NCI-H69 (cell line): Measurements from ENCODE around the gene WBP2.

Experiments used
- DNase-seq: peaks from one replicate; lab custom pipeline; 2025; lab: John Stamatoyannopoulos, UW

Gene WBP2

DNA sequence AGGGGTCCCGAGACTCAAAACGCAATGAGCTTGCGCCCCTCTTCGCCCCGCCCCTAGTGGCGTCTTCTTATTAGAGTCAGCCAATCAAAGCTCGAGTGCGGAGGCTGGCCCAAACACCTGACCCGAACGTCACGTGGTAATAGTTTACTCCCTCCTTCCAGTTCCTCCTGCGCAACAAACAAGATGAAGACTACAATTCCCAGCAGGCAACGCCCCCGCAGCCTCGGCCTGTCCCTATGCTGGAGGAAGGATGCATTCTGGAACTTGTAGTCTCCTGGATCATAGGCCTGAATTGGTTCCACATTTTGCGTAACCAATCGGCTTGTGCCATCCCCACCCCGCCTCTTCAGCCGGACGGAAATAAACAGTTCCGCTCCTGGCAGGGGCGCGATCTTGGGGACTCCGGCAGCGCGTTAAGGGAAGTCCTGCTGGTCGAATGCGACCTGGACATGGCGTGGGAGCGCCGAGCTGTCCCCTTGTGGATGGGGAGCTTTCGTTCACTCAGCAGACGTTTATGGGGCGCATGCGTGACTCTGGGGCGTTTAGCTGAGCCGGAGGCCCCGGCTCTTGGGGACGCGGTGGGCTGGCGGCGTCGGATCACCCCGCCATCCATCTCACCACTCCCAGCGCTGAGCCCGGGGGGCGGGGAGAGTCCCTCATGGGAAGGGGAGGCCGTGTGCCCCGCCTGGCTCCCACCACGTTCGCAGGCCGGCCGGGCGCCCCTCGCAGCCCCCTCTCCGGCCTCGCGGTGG is at the start of gene WBP2:
Gene WBP2 (minus strand): TSS at position 26 of the 752 bp plus-strand sequence. CDS start 38 bp downstream, outside the sequence.
- DNase-seq, result peak; percentile 100

DNA sequence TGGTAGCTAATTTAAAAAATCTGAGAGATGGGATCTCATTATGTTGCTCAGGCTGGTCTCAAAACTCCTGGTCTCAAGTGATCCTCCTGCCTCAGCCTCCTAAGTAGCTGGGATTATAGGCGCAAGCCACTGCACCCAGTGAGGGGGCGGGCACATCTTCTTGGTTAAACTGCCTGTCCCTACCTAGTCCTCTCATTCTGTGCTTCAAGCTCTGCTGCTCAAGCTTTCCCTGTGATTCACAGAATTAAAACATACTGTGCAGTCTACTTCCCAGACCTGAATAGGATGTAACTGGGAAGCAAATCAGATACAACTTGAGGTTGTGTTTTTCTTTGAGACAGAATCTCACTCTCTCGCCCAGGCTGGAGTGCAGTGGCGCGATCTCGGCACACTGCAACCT is 47.3 kb upstream of the WBP2 start:
- DNase-seq, result no peak

DNA sequence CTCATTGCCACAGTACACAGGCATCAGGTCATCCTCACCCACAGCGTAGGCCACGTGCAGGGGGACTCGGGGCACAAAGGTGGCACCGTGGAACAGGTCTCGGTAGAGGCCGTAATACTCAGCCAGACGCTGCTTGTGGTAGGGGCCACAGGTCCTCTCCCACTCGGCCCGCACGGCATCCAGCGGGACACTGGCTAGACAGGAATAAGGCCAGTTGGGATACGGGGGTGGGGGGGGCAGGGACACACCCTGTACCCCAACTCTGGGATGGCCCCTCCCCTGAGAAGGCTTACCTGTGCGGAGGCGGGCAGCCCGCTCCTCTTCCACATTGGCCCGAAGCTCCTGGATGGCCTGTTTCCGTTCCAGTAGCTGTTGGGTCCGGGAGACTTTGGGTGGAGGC is 46.6 kb upstream of the WBP2 start:
- no peak for DNase-seq

DNA sequence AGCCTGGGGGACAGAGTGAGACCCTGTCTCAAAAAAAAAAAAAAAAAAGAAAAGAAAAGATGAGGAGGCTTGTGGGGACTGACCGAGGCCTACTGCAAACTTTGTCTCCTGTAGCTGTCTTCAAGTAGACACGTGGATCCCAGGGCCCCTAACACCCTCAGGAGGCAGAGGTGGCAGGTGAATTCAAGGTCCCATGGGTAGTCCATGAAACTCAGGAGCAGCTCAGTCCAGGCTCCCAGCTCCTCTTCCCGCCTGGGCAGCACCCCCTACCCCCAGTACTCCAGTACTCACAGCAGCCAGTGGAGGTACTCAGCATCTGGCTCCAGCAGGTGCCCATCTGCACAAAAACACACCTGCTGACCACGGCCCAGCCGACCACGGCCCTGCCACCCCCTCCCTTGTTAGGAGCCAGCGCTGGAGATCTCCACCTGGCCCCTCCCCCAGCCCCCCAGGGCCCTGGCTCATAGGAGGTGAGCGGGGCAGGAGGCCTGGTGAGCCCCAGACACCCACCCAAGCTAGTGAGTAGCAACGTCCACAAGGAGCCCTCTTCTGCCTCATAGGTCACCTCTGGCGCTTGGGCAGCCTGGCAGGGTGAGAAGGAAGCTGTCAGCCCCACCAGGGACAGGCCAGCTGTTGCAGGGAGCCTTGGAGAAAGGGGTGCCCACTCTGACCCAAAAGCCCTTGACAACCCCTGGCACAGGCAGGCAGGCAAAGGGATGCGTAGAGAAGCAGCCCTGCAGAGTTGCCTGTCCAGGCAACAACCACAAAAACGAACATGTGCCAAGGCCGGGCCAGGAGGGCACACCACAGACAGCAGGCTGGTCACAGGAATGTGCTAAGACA is 45.8 kb upstream of the WBP2 start:
- DNase-seq, result no peak

DNA sequence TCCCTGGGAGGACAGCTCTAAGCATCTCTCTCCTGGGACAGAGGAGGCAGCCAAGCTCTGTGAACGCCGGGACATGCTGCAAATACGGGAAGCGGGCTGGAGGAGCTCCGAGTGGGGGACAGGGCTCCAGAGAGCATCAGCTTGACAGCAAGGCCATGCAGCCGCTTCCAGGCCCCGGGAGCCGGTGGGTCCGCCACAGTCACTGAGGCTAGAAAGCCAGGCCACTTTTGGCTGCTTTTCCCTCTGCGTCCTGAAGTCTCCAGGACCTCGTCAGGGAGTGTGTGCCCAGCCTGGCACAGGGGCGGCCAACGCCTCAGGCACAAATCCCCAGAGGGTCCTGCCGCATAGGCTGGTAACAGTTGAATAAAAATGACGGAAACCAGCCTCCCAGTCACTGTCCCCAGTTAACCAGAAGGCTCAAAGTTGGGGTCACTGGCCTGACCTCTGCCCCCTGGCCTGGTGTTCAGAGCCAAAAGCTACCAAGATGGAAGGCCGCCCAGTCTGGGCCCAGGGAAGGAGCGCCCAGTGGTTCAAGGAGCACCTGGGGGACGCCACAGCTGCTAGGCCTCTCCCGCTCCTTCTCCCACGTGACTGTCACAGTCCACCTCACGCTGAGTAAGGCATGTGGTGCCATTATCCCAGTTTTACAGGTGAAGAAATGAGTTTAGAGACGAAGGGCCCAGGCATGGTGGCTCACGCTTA is 44.8 kb upstream of the WBP2 start:
- DNase-seq, result no peak

DNA sequence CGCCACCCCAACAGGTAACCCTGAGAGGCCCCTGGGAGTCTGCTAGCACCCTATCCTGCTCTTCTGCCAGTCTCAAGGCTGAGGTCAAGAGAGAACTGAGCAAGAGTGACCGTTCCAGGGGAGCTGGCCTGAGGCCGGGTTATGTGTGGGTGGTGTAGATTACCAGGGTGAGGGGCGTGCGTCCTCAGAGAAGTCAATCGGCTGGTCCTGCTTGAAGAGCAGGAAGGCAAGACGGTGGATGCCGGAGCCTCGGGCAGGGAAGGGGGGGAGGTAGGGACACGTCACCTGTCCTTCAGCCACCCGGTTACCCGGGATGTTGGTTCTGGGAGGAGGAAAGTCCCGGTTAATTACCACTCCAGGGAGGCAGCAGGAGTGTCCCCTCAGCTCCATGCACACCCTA is 44.2 kb upstream of the WBP2 start:
- DNase-seq, result no peak

DNA sequence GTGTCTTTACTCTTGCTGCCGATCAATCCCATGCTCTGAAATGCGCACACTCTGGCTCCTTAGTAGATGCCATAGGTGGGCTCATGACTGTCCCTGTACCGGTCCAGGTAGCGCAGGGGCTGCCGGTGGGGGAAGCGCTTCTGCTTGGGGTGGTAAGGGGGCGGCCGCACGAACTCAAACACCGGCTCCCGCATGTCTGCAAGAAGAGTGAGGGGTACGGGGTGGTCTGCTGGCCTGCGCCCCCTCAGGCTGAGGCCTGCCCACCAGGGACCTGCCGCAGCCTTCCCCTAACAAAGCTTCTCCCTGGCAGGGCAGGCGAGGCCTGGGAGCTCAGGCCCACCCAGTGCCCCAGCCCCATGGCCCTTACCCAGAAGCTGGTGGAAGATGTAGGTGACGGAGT is 43.7 kb upstream of the WBP2 start:
- DNase-seq, result no peak

DNA sequence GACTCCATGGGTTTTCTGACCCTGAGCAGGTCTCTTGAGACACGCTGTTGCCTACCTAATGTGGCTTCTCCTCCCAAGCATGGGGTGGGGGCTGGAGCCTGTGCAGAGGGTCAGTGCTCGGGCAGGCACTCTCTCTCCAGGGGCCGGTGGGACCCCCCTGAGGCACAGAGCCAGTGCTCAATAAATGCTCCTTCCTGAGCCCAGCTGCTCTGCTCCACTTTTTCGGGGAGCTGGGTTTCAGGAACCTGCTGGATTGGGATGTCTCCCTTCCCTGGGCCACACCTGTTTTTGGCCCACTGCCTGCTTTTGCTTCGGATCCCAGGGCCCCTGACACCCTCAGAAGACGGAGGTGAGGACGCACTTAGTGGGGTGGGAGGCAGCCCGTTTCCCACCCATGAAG is 42.9 kb upstream of the WBP2 start:
- DNase-seq, result no peak

DNA sequence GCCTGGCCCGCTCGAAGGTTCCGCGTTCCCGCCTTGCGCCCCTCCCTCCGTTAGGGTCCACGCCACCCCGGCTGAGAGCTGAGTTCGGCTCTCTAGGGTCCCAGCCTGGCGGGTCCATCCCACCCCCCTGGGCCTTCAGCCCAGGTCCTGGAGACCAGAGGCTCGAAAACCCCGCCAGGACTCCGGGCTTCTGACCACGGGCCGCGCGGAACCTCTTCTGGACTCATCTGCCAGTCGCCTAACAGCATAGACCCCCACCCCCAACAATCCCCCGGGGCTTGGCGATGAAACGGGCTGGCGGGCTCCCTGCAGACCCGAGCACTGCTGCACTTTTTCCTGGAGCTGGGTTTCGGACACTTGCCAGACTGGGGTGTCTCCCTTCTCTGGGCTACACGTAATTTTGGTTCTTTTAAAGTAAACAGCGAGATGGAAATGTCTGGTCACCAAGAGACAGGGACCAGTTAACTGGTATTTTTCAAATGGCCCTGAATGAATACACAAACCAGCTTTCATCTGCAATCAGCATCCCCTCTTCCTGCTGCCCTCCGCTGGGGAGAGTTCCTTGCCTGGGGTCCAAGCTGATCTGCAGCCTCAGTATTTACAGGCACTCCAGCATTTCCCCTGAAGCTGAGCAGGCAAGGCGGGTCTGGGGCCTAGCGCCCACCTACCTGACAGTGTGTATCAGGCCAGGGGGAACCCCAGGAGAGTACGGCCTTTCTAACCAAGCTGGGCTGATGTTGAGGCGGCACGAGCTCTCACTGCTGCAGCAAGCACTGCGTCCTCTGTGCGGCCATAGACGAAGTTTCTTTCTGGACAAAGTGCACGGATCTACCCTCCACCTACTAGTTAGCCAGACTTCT is 42.3 kb upstream of the WBP2 start:
- DNase-seq, result no peak

DNA sequence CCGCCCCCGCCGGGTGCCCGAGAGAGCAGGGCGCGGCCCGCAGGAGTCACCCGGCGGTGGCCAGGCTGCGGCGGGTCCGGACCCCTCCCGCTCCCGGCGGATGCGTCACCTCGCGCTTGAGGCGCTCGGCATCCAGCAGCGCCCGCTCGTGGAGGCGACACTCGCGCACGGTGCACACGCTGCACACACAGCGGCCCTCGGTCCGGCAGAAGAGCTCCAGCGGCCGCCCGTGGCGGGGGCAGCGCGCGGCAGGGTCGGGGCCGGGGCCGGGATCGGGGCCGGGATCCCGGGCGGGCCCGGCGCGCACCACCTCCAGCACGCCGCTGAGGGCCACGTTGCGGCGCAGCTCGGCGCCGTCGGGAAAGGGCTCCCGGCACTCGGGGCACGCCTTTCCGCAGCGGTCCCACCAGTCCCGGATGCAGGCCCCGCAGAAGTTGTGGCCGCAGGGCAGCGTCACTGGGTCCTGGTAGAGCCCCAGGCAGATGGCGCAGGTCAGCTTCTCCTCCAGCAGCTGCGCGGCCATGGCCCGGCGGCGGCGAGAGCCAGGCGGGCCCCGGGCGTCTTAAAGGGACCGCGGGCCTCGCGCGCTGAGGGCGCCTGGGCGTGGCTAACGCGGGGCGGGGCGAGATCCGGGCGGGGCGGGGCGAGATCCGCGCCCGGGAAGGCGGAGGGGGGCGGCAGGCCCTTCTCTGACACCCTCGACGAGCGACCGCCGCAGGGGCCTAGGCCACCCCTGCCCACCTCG is 41.5 kb upstream of the WBP2 start, which contains the start of gene TRIM65:
Gene TRIM65 (minus strand): TSS at position 537 of the 745 bp plus-strand sequence. CDS start 14 bp downstream, at position 523.
- DNase-seq, result peak; percentile 91

DNA sequence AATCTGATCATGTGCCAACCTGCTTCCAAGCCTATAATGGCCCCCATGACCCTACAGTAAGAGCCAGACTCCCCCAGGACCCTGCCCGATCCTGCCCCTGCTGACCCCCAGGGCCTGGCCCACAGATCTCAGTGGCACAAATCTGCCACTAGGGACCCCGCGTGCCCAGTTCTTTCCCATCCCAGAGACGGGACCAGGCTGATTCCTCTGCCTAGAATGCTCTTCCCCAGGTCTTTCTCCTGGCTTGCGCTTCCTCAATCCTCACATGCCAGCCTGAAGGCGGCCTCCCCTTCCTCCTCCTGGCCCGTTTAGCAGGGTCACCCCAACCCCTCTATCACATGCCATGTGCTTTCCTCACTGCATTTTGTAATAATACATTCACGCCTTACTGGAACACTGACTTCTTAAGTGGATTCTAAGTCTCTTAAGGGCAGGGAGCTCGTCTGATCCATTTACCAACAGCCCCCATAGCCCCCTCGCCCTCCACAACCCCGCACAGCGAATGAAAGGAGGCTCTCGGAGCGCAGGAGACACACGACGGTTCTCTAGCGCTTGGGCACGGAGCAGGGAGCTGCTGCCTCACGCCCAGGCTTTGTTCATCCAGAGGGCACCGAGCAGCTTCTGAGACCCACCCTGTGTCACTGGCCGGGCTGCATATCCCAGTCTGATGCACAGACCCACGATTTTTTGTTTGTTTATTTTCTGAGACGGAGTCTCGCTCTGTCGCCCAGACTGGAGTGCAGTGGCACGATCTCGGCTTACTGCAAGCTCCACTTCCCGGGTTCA is 40.4 kb upstream of the WBP2 start:
- DNase-seq, result peak; percentile 52

DNA sequence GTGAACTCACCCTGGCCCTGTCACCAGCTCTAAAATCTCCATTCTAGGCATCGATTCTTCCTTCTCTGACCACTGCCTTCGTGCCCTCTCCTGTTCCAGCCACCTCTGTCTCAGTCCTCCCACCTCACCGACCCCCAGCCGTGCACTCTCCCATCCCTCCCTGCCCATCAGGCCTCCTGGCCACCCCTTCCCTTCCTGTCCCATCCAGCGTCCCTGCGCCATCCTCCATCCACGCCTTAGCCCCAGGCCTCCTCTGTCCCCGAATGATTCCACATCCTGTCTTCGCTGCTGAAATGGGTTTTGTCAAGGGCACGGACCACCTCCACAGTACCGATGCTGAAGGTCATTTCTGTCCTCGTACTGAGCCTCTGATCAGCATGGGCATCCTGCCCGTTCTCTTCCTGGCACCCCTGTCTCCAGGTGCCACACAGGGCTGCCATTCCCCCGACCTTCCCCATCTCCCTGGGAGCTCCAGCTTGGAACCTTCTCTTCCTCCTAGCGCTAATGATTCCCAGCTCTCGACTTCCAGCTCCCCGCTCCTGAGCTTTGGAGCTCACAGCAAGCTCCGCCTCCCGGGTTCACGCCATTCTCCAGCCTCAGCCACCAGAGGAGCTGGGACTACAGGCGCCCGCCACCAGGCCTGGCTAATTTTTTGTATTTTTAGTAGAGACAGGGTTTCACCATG is 39.1 kb upstream of the WBP2 start:
- DNase-seq, result no peak

DNA sequence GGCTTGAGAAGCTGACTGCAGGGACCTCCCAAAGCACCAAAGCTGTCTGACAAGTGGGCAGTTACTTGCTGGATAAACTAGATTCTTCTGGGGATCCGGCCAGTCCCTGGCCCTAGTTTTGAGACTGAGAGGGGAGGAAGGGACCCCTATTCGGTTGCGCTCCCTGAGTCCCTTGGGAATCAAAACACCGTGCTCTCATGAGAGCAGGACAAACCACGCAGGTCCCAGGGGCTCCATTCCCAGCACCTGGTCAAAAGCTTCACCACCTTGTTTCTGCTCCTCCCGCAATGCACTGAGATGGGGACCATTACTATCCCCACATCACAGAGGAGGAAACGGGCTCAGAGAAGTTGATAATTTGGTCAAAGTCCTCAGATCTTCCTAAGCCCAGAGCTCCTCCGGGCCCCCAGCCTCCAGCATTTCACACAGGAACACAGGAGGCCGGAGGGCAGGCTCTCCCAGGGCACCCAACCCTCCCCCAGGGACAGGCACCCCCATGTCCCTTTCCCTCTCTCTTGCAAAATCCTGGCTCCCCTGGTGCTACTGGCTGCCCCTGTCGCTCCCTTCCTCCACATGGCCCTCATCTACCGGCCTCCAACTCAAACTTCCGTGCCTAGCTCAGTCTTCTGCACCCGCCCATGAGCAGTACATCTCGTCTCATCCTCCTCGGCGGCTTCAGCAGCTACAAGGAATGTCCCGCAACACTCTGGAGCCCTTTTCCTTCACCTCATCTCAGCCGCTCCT is 38.3 kb upstream of the WBP2 start:
- DNase-seq, result no peak

DNA sequence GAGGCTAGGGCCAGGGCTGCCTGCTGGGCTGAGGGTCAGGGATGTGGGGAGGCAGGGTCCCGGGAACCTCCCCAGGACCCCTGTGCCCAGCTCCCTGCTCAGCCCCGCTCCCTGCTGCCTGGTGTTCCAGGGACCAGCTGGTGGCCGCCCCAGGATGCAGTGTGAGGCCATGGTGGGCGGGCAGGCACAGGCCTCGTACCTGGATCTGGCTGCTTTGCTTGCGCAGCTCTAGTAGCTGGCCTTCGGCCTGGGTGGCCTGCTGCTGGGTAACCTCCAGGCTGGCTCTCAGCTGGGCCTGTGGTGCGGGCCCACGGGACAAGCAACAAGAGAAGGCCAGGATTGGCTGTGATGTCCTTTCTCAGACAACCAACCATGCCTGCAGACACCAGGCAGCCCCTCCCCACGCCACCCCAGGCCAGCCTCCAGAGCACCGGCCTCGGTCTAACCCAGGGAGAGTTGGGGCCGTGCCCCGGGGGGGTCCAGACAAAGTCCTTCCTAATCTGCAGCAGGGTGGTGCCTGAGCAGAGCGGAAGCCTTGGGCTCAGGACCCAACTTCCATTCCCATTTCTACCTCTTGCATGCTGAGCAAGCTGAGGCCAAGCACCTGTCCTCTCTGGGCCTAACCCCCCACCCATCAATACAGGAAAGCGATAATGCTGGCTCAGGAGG is 37.6 kb upstream of the WBP2 start:
- DNase-seq, result no peak

DNA sequence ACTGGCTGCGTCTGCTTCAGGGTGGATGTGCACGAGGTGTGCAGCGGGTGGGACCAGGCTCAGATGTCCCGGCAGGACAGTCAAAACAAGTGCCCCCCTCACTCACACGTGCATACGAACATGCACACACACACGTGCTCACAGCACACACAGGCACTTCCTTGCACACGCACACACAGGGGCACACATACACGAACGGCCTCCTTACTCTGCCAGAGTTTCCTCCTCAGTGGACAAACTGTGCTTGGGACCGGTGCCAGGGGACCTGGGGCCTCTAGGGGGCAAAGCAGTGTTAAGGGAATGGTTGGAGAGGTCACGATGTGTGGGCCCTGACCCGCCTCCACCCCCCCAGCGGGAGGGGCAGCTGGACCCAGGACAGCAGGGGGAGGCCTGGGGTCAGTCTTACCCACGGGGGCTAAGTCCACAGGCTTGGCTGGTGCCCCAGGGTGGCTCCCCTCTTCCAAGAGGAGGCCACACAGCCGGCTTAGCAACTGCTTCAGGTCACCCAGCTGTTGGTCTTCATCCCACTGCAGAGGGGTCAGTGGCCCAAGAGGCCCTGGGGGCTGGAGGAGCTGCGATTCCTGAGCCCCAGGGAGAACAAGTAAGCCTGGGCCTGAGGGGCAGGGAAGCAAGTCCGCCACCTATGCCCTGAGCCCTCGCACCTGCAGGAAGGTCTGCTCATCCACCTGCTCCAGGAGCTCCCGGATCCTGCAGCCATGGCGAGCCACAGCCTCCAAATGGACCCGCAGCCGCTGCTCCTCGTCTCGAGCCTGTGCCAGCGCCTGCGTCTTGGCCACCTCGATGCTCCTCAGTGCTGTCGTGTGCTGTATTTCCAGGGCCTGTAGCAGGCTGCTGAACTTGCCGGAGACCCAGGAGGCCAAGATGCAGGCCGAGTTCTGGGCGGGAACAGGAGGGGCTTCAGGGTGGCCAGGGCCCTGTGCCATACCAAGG is 36.7 kb upstream of the WBP2 start:
- no peak for DNase-seq

DNA sequence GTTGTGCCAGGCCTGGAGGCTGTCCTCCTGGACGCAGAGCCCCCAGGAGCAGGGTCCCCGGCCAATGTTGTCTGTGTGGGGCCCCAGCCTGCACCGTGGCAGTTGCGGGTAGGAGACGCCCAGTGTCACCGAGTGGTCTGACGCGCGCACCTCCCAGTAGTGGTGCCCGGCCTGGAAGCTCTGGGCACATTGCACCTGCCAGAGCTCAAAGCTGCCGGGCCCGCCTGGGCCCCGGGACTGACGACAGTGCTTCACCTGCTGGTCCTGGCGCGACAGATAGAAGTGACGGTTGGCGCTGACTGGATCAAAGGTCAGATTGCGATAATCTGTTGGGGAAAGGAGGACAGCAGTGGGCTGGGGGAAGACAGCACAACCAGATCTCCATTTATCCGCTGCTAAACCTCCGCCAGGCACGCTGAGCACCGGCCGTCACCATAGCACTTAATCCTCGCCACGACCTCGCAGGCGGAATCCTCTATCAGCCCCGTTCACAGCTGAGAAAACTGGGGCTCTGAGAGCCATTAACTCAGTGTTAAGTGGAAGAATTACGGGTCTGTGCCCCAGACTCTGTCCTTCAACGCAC is 36.0 kb upstream of the WBP2 start:
- no peak for DNase-seq

DNA sequence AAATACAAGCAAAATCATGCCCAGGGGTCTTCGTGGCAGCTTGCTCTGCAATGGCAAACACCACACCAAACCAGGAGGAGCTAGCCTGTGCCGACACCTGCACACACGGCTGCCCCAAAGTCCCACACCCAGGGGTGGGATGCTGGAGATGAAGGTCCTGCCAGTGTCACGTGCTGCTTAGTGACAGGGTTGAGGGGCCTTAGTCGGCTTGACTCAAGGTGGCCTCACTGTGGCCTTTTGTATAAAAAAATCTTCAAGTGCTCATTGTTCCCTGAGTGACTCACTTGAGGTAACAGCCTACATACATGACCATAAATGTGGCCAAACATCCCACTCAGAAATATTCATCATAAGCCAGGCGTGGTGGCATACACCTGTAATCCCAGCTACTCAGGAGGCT is 34.3 kb upstream of the WBP2 start:
- DNase-seq, result no peak
